Stimulated activated CD8-positive, alpha-beta memory T cell treated with anti-CD3 and anti-CD28 coated beads, Interleukin-7, amount 100 ng/mL, for 48 hours (primary cell): ENCODE measurements around the gene TLR8.
"Not testable (repeated sequence)": the region's sequence is repeated elsewhere in the genome, so short reads cannot be mapped to it uniquely, and the experiment has no call there.

Experiments
- DNase-seq, 2 donors: peaks; one replicate each; pipeline ENCODE4 v3.0.0-alpha.2; 2020; ENCODE audit warnings: low read depth in 1 of 2; ENCODE audit errors: extremely low read depth in 1 of 2

Gene TLR8

GRCh38 chrX:12896935-12897334 lies 9.5 kb upstream of the TLR8 start:
- no peak for DNase-seq

GRCh38 chrX:12898073-12898472 lies 8.3 kb upstream of the TLR8 start:
- DNase-seq, result peak in 1 of 2 donors; percentile 4

GRCh38 chrX:12899506-12899905 lies 6.9 kb upstream of the TLR8 start:
- DNase-seq, result no peak

- peak; percentile 13 to 20 for DNase-seq
Measured at GRCh38 chrX:12901486-12901885, 4.9 kb upstream of the TLR8 start.

GRCh38 chrX:12903646-12904045 lies 2.8 kb upstream of the TLR8 start:
- DNase-seq, result no peak

GRCh38 chrX:12910423-12911121 lies 4.2 kb downstream of the TLR8 start:
- DNase-seq, result no peak

- no peak for DNase-seq
Measured at GRCh38 chrX:12911122-12911470, 4.7 kb downstream of the TLR8 start.

GRCh38 chrX:12912791-12913482 lies 6.5 kb downstream of the TLR8 start:
- no peak for DNase-seq

GRCh38 chrX:12917753-12918152 lies 11.3 kb downstream of the TLR8 start:
- no peak for DNase-seq

GRCh38 chrX:12919051-12919450 lies 12.6 kb downstream of the TLR8 start:
- DNase-seq, result no peak

- DNase-seq, result no peak
Measured at GRCh38 chrX:12919620-12920019, 13.2 kb downstream of the TLR8 start.

GRCh38 chrX:12920990-12921389 lies 14.6 kb downstream of the TLR8 start:
- no peak for DNase-seq

GRCh38 chrX:12921886-12922598 lies 15.6 kb downstream of the TLR8 start:
- no peak for DNase-seq

- DNase-seq, result no peak
Measured at GRCh38 chrX:12922599-12922919, 16.1 kb downstream of the TLR8 start.

GRCh38 chrX:12929701-12930100 lies 23.3 kb downstream of the TLR8 start:
- no peak for DNase-seq

- no peak for DNase-seq
Measured at GRCh38 chrX:12930150-12930549, 23.7 kb downstream of the TLR8 start.

GRCh38 chrX:12932244-12932643 lies 25.8 kb downstream of the TLR8 start:
- DNase-seq, result no peak

GRCh38 chrX:12934850-12935249 lies 28.4 kb downstream of the TLR8 start:
- DNase-seq, result no peak

- DNase-seq, result no peak
Measured at GRCh38 chrX:12936947-12937346, 30.5 kb downstream of the TLR8 start.

GRCh38 chrX:12940471-12940870 lies 34.1 kb downstream of the TLR8 start:
- not testable (repeated sequence) for DNase-seq

GRCh38 chrX:12943592-12943991 lies 37.2 kb downstream of the TLR8 start:
- not testable (repeated sequence) for DNase-seq

GRCh38 chrX:12944452-12944851 lies 38.0 kb downstream of the TLR8 start:
- not testable (repeated sequence) for DNase-seq
